ENCODE results near the gene RNFT2. TPM values are rescaled to one million over a fixed set of nuclear protein-coding genes. Genes with fewer than 3 reads are reported as not detected.

RNFT2 gene
- total RNA-seq, 2 experiments from 2014 or later: 4.9 to 6.0 TPM

GRCh38 chr12:116821291-116821690 is 83.2 kb downstream of the RNFT2 start:
- peak overlapping the region; percentile 76 for H3K4me3 Mint-ChIP-seq
- peaks cover 21% of the 10 kb centered on the region for H3K4me1 Mint-ChIP-seq (ENCODE audit: low read depth)
- Histone ChIP-seq H3K4me1 (ENCODE audit: insufficient read depth, low read length) (peaks cover 16% of the 10 kb centered on the region), H3K9me3 (ENCODE audit: control insufficient read depth in 1 of 2, insufficient read depth in 1 of 2, low read length in 2 of 2) (no peaks in the 10 kb centered on the region), H3K27me3 (ENCODE audit: control insufficient read depth in 1 of 2, insufficient read depth in 2 of 2, low read length in 2 of 2) (no peaks in the 10 kb centered on the region), H3K4me3 (ENCODE audit: low read length) (no peak overlapping the region), H3K36me3 (ENCODE audit: insufficient read depth, low read length) (no peaks in the 10 kb centered on the region), H3K27ac (ENCODE audit: low read depth in 1 of 2, low read length in 2 of 2) (no peak overlapping the region)
- no peak for TF ChIP-seq CTCF (IDR thresholded peaks at IDR 0.05)
- peak in 1 of 14 experiments; percentile 16 for DNase-seq
- ChIA-PET CTCF (interaction anchor here (0.6 kb wide), 1 partner anchor 57 kb away, joined by 3 read pairs; no protein-coding TSS in a partner anchor), POLR2A (no interaction called here)
- H3K27ac Mint-ChIP-seq: peak overlapping the region; percentile 89
- intact Hi-C loops (cut with DNase I, micrococcal nuclease): loop anchor here in 1 of 2 experiments (5.0 to 10.0 kb wide), 3 partner anchors 266 to 1554 kb away; partner anchors contain the start of genes FBXO21, MAP1LC3B2, SUDS3 and TAOK3
- no peaks in the 10 kb centered on the region for H3K27me3 Mint-ChIP-seq
- H3K36me3 Mint-ChIP-seq (ENCODE audit: low read depth): peaks cover 8% of the 10 kb centered on the region
- peaks cover 2% of the 10 kb centered on the region for H3K9me3 Mint-ChIP-seq
- ATAC-seq (ENCODE audit: poor library complexity): no peak

- H3K27ac Mint-ChIP-seq: no peak overlapping the region
- POLR2A ChIA-PET: no interaction called here
- H3K4me3 ChIP-seq (ENCODE audit: low read length): no peak overlapping the region
- no peaks in the 10 kb centered on the region for H3K27me3 Mint-ChIP-seq
- no peak overlapping the region for H3K4me3 Mint-ChIP-seq
- CTCF ChIA-PET: interaction anchor here (0.6 kb wide), 1 partner anchor 149 kb away, joined by 3 read pairs; no protein-coding TSS in a partner anchor
- H3K4me1 Mint-ChIP-seq (ENCODE audit: low read depth): no peaks in the 10 kb centered on the region
- H3K36me3 Mint-ChIP-seq (ENCODE audit: low read depth): no peaks in the 10 kb centered on the region
- peaks cover 2% of the 10 kb centered on the region for H3K9me3 Mint-ChIP-seq
- H3K9me3 ChIP-seq (ENCODE audit: control insufficient read depth in 1 of 2, insufficient read depth in 1 of 2, low read length in 2 of 2): no peaks in the 10 kb centered on the region
- ATAC-seq (ENCODE audit: poor library complexity) (no peak), DNase-seq (no peak)
- H3K4me1 ChIP-seq (ENCODE audit: insufficient read depth, low read length): no peaks in the 10 kb centered on the region
- H3K36me3 ChIP-seq (ENCODE audit: insufficient read depth, low read length): no peaks in the 10 kb centered on the region
- no peaks in the 10 kb centered on the region for H3K27me3 ChIP-seq (ENCODE audit: control insufficient read depth in 1 of 2, insufficient read depth in 2 of 2, low read length in 2 of 2)
- no peak overlapping the region for H3K27ac ChIP-seq (ENCODE audit: low read depth in 1 of 2, low read length in 2 of 2)
- no peak for TF ChIP-seq CTCF (IDR thresholded peaks at IDR 0.05)
- intact Hi-C loops (cut with DNase I, micrococcal nuclease): loop anchor here in 1 of 2 experiments (10.0 kb wide), 2 partner anchors 273 to 1547 kb away; partner anchors contain the start of genes MAP1LC3B2, SUDS3 and TAOK3
These were observed 89.3 kb downstream of the RNFT2 start for GRCh38 chr12:116827432-116827831.

- Mint-ChIP-seq H3K36me3 (ENCODE audit: low read depth) (peaks cover 5% of the 10 kb centered on the region), H3K27ac (no peak overlapping the region), H3K4me3 (no peak overlapping the region), H3K4me1 (ENCODE audit: low read depth) (no peaks in the 10 kb centered on the region), H3K9me3 (no peaks in the 10 kb centered on the region), H3K27me3 (no peaks in the 10 kb centered on the region)
- POLR2A ChIA-PET: no interaction called here
- Histone ChIP-seq H3K4me3 (ENCODE audit: low read length) (no peak overlapping the region), H3K36me3 (ENCODE audit: insufficient read depth, low read length) (peaks cover 3% of the 10 kb centered on the region), H3K4me1 (ENCODE audit: insufficient read depth, low read length) (no peaks in the 10 kb centered on the region), H3K27me3 (ENCODE audit: control insufficient read depth in 1 of 2, insufficient read depth in 2 of 2, low read length in 2 of 2) (no peaks in the 10 kb centered on the region), H3K9me3 (ENCODE audit: control insufficient read depth in 1 of 2, insufficient read depth in 1 of 2, low read length in 2 of 2) (peaks cover 0 to 4% of the 10 kb centered on the region in 2 experiments), H3K27ac (ENCODE audit: low read depth in 1 of 2, low read length in 2 of 2) (no peak overlapping the region)
- DNase-seq: no peak
- CTCF ChIA-PET: no interaction called here
- intact Hi-C loops (cut with DNase I, micrococcal nuclease): no loop called here
- TF ChIP-seq CTCF (IDR thresholded peaks at IDR 0.05): no peak
- no peak for ATAC-seq (ENCODE audit: poor library complexity)
These were observed 94.2 kb downstream of the RNFT2 start for GRCh38 chr12:116832353-116832752.

Measured in CD4-positive, alpha-beta T cell (primary cell).